LoVo (cell line): ENCODE results near the gene ZNF528.

Experiments used
- DNase-seq: peaks from one replicate; pipeline ENCODE4 v3.0.0-alpha.2; 2016; ENCODE audit warnings: low spot score

Gene ZNF528

GRCh38 chr19:52397310-52398080 is at the start of gene ZNF528:
Gene ZNF528 (plus strand): TSS chr19:52397849. CDS start chr19:52402014, 4,165 bp downstream.
- DNase-seq: no peak

GRCh38 chr19:52351512-52351911 is 46.1 kb upstream of the ZNF528 start:
- no peak for DNase-seq

DNA sequence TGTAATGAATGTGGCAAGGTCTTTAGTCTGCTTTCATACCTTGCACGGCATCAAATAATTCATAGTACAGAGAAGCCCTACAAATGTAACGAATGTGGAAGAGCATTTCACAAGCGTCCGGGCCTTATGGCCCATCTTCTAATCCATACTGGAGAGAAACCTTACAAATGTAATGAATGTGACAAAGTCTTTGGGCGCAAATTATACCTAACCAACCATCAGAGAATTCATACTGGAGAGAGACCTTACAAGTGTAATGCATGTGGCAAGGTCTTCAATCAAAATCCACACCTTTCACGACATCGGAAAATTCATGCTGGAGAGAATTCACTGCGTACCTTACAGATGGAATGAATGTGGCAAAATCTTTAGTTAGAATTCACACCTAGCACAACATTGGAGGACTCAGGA is 31.2 kb upstream of the ZNF528 start:
- no peak for DNase-seq

- DNase-seq: no peak
These were observed 27.9 kb upstream of the ZNF528 start, which contains the start of gene ZNF880 for GRCh38 chr19:52369559-52370340. Gene ZNF880 (plus strand): TSS chr19:52369923. CDS start chr19:52369966, 43 bp downstream.

DNA sequence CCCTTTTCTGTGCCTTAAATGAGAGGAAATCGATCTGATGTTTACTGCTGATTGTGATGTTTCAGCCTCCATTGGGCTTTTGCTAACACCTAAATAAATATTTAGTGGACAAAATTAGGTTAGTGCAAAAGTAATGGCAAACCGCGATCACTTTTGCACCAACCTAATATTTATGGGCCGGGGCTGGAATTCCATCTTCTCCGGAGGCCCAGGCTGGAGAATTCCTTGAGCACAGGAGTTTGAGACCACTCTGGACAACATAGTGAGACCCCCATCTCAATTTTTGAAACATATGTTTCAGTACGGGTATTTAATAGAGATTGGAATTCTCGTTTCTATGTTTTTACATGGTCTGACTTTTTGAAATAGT is 27.3 kb upstream of the ZNF528 start:
- no peak for DNase-seq

GRCh38 chr19:52391135-52391534 is 6.5 kb upstream of the ZNF528 start:
- DNase-seq: no peak

- DNase-seq: no peak
These were observed 412 bp downstream of the ZNF528 start for GRCh38 chr19:52398081-52398441.

DNA sequence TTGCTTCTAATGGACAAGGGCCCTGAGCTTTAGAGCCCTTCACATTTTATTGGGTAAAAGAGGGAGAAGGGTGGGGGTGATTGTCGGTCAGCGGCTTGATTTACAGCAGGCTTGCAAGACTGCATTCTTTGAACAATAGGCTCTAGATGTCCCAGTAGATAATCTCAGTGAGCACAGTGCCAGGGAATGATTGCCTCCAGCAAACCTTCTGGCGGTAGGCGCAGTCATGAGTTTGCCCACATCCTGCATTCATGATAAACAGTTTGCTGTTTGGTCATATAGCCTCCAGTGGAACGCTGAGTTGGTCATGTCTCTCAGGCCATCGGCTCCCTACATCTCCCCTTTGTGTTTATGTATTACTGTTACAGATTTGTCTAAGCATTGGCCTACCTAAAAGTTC is 12.6 kb downstream of the ZNF528 start:
- no peak for DNase-seq

DNA sequence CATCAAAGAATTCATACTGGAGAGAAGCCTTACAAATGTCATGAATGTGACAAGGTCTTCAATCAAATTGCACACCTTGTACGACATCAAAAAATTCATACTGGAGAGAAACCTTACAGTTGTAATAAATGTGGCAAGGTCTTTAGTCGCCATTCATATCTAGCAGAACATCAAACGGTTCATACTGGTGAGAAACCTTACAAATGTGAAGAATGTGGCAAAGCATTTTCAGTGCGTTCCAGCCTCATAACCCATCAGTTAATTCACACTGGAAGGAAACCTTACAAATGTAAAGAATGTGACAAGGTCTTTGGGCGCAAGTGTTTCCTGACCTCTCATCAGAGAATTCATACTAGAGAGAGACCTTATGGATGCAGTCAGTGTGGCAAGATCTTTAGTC is 18.1 kb downstream of the ZNF528 start:
- no peak for DNase-seq

- no peak for DNase-seq
These were observed 31.3 kb downstream of the ZNF528 start, which contains the start of gene ZNF534 for GRCh38 chr19:52428937-52429336. Gene ZNF534 (plus strand): TSS chr19:52429148. CDS start chr19:52431475, 2,327 bp downstream.

DNA sequence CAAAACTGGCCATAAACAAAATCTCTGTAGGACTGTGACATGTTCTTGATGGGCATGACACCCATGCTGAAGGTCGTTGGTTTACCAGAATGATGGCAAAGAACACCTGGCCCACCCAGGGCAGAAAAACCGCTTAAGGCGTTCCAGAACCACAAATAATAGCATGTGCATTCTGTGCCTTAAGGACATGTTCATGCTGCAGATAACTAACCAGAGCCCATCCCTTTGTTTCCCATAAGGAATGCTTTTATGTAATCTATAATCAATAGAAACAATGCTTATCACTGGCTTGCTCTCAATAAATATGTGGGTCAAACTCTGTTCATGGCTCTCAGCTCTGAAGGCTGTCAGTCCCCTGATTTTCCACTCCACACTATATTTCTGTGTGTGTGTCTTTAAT is 44.5 kb downstream of the ZNF528 start:
- DNase-seq: no peak

DNA sequence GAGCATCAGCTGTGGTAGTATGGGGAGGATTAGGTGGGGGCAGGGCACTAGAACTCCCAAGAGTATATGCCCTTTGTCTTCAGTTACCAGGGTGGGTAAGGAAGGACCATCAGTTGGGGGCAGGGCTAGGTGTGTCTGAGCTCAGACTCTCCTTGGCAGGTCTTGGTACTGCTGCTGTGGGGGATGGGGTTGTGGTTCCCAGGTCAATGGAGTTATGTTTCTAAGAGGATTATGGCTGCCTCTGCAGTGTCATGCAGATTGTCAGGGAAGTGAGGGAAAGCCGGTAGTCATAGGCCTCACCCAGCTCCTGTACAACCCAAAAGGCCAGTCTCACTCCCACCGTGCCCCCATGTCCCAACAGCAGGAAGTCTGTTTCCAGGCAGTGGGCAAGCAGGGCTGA is 46.9 kb downstream of the ZNF528 start:
- no peak for DNase-seq

DNA sequence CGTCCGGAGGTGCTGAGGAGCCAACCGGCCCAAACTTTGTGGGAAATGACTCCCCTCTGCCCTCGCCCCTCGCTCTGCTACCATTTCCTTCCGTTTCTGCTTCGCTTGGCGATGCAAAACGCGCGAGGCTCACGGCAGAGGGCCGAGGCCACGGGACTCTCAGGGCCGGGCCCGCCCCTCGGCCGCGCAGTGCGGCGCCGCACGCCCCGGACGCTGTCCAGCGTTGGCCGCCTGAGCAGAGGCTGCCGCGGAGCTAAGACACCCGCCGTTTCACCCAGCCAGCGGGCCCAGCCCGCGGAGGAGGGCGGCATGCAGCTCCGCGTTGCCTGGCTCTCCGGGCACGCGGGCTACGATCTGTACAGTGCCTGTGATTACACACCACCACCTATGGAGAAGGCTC is 53.6 kb downstream of the ZNF528 start:
- no peak for DNase-seq

DNA sequence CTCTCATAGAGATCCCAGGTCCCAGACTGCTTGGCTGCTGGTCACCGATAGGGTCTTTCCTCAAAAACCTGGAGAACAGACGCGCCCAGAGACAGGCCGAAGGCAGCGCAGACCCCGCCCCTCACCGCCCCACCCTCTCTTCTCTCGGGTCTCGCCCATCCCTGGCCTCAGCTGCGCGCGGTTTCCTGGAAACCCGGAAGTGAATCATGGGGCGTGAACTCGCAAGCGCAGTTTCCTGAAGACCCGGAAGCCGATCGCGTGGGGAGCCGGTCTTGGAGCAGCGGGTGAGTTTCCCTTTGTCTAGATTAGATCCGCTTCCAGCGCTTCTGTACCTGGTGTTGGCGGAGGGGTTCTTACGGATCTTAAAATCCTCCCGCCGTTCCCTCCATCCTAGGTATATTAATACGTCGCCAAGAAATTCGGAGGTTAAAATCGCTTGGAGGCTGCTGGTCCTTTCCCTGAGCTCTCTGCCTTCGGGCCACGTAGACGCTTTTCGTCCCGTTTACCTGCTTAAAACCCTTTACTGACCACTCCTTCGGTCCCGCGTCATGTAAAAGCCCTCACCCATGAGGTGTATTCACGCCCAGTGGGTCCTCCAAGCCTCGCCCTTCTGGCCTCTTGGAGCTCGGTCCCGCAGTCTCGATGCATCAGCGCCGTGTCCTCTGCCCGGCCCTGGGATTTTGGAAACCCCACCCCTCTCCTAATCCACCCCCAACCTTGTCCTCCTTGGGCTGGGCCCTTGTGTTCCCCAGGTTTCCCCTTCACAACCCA is 55.9 kb downstream of the ZNF528 start, which contains the start of gene ZNF578:
Gene ZNF578, plus strand, starts transcription at position 230 of the 771 bp plus-strand sequence. CDS start 48,293 bp downstream, outside the sequence.
- no peak for DNase-seq

GRCh38 chr19:52464798-52465470 is 67.3 kb downstream of the ZNF528 start:
- no peak for DNase-seq
